A549 treated with AZD9567 at 1 μM for 4 hours (cell line): ENCODE results near the gene SCAF8. TPM values are rescaled to one million over a fixed set of nuclear protein-coding genes. Genes with fewer than 3 reads are reported as not detected.

Experiments used
- total RNA-seq: library from RNA; stranded (reverse); fragments of 200-300 nt; extraction: Qiagen RNA extraction; gene quantifications from 5 replicates; pipeline ENCODE4 v1.2.3, GENCODE V29; 2022; ENCODE audit not compliant: insufficient read depth

Gene SCAF8, protein sequence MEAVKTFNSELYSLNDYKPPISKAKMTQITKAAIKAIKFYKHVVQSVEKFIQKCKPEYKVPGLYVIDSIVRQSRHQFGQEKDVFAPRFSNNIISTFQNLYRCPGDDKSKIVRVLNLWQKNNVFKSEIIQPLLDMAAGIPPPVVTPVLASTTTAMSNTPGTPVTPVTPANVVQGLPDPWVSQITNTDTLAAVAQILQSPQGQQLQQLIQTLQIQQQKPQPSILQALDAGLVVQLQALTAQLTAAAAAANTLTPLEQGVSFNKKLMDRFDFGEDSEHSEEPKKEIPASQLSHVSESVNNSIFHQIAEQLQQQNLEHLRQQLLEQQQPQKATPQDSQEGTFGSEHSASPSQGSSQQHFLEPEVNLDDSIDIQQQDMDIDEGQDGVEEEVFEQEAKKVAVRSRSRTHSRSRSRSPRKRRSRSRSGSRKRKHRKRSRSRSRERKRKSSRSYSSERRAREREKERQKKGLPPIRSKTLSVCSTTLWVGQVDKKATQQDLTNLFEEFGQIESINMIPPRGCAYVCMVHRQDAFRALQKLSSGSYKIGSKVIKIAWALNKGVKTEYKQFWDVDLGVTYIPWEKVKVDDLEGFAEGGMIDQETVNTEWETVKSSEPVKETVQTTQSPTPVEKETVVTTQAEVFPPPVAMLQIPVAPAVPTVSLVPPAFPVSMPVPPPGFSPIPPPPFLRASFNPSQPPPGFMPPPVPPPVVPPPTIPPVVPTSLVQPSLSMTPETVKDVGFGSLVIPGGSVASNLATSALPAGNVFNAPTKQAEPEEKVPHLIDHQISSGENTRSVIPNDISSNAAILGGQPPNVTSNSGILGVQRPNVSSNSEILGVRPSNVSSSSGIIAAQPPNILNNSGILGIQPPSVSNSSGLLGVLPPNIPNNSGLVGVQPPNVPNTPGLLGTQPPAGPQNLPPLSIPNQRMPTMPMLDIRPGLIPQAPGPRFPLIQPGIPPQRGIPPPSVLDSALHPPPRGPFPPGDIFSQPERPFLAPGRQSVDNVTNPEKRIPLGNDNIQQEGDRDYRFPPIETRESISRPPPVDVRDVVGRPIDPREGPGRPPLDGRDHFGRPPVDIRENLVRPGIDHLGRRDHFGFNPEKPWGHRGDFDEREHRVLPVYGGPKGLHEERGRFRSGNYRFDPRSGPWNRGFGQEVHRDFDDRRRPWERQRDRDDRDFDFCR (N-terminal part only)
- total RNA-seq: 16.0 to 19.2 TPM (median 17.4 TPM) in 5 replicates

GRCh38 chr6:154733183-154733625 is at the start of gene SCAF8:
TSS of gene SCAF8 (plus strand) at chr6:154733416. CDS start at chr6:154733901, 485 bp downstream.

Other genes starting within 250 kb of the SCAF8 start
- 6.6 to 10.2 TPM (median 7.3 TPM) in 5 replicates for gene CNKSR3, start 222.7 kb upstream of the SCAF8 start, total RNA-seq